ENCODE results near the gene OR9A4.

DNA sequence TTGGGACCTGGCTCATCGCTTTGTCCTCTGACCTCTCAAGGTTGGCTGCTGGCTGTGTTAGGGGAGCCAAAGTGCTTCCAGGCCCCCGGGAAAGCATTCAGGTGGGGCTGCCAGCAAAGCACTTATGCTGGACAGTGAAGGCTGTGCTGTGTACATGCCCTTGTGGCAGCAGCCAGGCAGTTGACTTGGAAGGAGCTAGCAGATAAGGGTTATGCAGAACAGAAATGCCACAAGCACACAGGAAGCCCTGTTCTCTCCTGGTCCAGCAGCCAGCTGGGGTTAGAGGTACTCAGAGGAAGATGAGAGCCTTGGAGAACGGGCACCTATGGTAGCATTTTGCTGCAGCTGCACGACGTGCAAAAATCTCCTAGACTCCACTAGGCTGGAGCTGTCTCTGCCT, 35.2 kb upstream of the OR9A4 start:
- TF ChIP-seq POLR2AphosphoS5 (IDR thresholded peaks at IDR 0.05; ENCODE audit: low read depth, low read length): no peak
- TF ChIP-seq TAF1 (IDR thresholded peaks at IDR 0.05; ENCODE audit: borderline replicate concordance, low read depth, low read length): no peak
